HTERT RPE-1 (cell line): Measurements from ENCODE around the gene DMTF1.
"Not testable (repeated sequence)": the region's sequence is repeated elsewhere in the genome, so short reads cannot be mapped to it uniquely, and the experiment has no call there.

ENCODE experiments used
- in situ Hi-C: fragments of 300-500 bp; cut with MboI; formaldehyde crosslinking; loops from 4 replicates; pipeline ENCODE4 v1.14.3; 2020; ENCODE audit warnings: low sequenced_read_pairs

DMTF1 gene

DNA sequence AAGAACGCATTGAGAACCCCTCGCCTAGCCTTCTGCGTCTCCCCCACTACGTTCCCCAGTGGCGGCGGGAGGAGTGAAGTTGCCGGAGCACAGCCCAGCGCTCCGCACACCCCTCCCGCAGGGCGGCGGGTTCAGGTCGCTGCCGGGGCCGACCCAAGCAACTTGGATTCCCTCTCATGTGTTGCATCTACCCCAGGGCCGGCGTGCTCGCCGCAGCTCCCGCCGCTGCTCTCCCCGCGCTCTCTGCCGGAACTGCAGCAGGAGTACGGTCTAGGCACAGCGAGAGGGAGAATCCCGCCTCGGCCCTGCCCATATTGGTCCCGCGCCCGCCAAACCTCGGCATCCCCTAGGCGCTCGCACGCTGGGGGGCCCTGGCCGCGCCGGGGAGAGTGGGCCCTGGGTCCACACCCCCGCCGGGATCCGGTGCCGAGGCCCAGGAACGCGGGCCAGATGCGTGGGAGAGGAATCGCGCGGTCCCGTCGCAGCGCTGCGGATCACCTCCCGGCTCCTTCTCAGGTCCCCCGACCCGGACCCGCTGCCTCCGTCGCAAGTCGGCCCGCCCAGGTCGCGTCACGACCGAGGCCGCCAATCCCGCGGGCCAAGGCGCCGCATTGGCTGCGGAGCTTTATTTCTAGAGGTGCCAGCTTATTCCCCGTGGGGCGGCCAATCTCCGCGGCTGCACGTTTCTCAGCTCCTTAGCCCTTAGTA lies 67.9 kb downstream of the DMTF1 start:
- in situ Hi-C loops = no loop called here

DNA sequence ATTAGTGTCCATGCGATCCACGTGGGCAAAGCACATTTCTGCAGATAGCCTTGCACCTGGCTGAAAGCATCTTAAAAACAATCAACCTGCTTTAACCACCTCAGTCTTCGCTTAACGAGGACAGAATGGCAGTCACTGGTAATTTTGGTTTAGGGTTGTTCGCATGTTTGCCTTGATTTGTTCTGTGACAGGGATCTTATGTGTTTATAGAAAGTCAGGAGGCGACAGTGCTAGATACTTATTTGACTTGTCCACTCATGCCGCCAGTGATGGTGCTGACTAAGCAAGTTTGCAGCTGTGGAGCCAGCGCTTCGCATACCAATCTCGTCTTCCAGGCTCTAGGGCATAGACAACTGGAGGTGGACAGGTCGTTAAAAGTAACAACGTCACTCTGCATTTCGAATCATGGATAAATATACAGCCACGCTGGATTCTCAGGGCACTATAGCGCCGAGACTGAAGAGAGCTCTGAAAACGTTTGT lies 68.5 kb downstream of the DMTF1 start:
- in situ Hi-C loops = no loop called here

DNA sequence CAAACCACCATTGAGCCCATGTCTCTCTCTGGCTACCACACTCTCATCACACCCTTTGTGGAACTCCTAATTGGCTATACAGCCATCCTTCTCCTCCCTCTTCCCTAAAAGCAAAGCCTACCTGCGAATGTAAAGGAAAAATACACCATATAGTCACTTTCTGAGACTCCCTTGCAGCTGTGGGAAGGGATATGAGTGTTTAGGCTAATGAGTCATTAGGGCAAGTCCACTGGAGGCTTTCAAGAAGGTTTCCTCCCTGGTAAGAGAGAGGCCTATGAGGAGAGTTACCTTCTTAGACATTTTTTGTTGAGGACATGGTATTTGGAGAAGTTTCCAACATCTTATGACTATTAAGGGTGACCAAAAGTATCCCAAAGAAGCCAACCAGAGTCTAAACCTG lies 71.4 kb downstream of the DMTF1 start:
- in situ Hi-C loops = no loop called here

DNA sequence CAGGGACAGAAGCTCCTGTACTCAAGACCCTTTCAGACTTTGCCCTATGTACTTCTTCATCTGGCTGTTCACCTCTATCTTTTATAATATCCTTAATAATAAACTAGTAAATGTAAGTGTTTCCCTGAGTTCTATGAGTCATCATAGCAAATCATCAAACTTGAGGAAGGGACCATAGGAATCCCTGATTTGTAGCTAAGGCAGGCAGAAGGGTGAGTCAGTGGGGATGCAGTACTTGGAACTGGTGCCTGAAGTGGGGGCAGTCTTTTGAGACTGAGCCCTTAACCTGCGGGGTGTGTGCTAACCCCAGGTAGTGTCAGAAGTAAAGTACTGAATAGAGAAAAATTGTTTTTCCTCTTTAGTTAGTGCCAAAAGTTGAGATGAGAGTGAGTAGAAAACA lies 73.4 kb downstream of the DMTF1 start:
- in situ Hi-C loops = no loop called here

DNA sequence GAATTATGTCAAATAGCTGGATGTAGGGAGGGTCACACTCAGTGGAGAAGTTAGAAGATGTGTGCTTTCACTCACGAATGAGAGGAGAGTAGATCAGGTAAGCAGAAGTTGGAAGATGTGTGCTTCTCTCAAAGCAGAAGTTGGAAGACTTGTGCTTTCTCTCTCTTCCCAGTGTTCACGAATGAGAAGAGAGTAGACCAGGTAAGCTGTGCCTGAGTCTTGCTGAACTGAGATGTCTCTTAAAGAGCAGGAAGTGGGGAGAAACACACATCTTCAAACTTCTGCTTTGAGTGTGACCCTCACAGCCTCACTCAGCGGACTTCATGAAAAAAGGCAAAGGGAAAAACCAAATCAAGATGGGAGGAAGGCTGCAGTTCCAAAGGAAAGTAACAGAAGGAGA lies 74.2 kb downstream of the DMTF1 start:
- in situ Hi-C loops = no loop called here

DNA sequence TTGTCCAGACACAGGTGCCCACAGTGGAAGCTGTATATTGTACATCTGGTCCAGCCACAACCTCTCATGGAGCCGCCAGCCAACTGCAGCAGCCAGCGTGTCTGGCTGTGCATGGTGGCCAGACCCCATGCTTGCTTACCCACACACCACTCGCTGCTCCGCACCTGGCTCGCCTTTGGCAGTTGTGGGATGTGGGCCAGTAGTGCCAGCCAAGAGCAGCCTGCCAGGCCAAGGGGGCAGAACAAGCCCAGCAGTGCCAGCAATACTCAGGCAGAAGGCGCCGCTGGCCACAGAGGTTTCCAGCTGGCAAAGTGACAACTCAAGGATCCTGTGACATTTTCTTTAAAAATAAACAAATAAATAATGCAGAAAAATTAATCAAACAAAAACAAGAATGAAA lies 79.0 kb downstream of the DMTF1 start:
- in situ Hi-C loops = no loop called here

DNA sequence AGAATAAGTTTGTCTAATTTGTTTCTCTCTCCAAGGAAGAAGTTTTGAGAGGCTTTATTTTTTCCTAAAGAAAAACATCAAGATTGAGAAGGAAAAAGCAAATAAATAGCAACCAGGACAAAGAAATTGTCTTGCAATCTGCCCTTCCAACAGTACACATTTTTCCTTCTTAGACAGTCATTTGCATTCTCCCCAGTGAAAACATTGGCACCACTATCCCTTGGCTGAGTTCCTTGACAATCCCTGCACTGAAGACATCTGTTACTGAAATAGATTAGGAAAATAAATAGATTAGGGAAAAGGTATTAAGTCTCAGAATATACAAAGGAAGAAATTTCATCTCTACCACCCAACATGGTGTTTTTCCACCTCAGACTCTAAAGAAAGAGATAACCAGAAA lies 79.5 kb downstream of the DMTF1 start:
- in situ Hi-C loops = no loop called here

DNA sequence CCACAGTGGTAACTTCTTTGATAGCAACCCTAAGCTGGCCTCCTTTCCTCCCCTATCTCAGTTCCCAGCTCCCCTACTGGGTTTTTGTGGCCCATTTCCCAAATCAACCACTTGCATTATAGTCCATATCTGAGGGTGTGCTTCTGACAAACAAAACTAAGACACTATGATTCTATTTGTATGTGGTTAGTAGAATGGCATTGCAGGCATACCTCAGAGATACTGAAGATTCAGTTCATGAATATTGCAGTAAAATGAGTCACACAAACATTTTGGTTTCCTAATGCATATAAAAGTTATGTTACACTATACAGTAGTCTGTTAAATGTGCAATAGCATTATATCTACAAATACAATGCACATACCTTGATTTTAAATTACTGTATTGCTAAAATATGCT lies 82.7 kb downstream of the DMTF1 start:
- in situ Hi-C loops = no loop called here

DNA sequence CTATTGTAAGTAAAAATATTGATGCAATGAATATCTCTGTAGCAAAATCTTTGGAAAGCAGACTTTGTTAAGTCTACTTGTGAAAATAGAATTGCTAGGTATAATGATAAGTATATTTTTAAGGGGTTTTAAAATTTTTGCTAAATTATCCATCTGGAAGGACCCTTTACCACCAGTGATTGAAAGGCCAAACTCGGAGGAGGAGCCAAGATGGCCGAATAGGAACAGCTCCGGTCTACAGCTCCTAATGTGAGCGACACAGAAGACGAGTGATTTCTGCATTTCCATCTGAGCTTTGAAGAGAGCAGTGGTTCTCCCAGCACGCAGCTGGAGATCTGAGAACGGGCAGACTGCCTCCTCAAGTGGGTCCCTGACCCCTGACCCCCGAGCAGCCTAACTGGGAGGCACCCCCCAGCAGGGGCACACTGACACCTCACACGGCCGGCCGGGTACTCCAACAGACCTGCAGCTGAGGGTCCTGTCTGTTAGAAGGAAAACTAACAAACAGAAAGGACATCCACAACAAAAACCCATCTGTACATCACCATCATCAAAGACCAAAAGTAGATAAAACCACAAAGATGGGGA lies 86.3 kb downstream of the DMTF1 start:
- in situ Hi-C loops = not testable (repeated sequence)

DNA sequence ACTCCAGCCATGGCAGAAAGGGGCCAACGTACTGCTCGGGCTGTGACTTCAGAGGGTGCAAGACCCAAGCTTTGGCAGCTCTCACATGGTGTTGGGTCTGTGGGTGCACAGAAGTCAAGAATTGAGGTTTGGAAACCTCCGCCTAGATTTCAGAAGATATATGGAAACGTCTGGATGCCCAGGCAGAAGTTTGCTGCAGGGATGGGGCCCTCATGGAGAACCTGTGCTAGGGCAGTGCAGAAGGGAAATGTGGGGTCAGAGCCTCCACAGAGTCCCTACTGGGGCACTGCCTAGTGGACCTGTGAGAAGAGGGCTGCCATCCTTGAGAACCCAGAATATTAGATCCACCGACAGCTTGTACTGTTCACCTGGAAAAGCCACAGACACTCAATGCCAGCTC lies 93.4 kb downstream of the DMTF1 start:
- in situ Hi-C loops = not testable (repeated sequence)
